ENCODE measurements around the gene LRP10. TPM values are rescaled to one million over a fixed set of nuclear protein-coding genes. Genes with fewer than 3 reads are reported as not detected.
"Not testable (repeated sequence)": the region's sequence is repeated elsewhere in the genome, so short reads cannot be mapped to it uniquely, and the experiment has no call there.

LRP10 gene
- total RNA-seq, 1 donor: 47.9 TPM

DNA sequence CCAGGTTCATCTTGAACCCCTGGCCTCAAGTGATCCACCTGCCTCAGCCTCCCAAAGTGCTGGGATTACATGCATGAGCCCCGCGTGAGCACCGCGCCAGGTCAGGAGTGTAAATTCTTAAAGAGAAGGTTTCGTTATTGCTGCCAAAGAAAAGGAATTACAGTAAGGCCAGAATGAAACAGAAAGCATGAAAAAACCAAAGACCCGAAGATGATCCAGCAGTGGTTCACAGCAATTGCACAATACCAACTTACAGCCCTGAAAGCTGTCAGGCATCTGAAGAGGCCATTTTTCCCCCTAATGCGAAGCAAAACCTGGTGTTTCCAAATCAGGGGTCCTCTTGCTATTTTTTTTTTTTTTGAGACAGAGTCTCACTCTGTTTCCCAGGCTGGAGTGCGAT, 37.1 kb downstream of the LRP10 start:
- DNase-seq (ENCODE audit: low read depth in 2 of 3, low spot score in 2 of 3): no peak

DNA sequence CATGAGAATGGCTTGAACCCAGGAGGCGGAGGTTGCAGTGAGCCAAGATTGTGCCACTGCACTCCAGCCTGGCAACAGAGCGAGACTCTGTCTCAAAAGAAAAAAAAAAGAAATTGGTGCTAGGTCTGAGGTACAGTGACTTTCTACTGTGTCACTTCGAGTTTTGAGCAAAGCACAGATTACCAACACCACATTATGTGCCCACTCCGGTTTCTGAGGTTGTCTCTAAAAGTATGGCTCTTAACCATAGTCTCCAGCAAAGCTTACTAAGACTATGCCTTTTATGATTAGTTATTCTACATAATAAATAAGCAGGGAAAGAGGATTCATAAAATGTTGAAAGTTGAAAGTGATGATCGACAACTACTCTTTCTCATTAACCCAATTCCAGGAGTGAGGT, 39.4 kb downstream of the LRP10 start:
- no peak for DNase-seq (ENCODE audit: low read depth in 2 of 3, low spot score in 2 of 3)

DNA sequence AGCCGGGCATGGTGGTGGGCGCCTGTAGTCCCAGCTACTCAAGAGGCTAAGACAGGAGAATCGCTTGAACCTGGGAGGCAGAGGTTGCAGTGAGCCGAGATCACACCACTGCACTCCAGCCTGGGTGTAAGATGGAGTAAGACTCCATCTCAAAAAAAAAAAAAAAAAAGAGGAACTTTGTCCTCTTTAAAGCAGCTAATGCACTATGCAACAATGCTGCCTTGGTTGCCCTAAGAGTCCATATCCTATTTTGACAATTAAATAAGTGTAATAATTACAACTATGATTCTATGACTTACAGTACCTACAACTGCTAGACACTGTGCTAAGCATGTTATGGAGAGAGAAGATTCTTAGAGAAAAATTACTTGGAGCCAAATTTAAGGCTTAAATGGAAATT, 43.3 kb downstream of the LRP10 start:
- DNase-seq (ENCODE audit: low read depth in 2 of 3, low spot score in 2 of 3): not testable (repeated sequence)

DNA sequence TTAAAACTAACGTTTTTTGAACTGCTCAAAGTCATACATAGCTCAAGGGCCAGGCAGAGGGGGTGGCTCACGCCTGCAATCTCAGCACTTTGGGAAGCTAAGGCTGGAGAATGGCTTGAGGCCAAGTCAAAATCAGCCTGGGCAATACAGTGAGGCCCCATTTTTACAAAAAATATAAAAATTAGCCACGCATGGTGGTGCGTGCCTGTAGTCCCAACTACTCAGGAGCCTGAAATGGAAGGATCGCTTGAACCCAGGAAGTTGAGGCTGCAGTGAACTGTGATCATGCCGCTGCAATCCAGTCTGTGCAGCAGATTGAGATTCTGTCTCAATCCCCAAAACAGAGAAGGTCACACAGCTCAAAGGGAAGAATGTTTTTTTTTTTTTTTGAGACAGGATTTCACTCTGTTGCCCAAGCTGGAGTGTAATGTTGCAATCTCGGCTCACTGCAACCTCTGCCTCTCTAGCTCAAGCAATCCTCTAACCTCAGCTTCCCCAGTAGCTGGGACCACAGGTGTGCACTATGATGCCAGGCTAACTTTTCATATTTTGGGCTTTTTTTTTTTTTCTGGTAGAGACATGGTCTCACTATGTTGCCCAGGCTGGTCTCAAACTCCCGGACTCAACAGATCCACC, 44.5 kb downstream of the LRP10 start:
- no peak for DNase-seq (ENCODE audit: low read depth in 2 of 3, low spot score in 2 of 3)

DNA sequence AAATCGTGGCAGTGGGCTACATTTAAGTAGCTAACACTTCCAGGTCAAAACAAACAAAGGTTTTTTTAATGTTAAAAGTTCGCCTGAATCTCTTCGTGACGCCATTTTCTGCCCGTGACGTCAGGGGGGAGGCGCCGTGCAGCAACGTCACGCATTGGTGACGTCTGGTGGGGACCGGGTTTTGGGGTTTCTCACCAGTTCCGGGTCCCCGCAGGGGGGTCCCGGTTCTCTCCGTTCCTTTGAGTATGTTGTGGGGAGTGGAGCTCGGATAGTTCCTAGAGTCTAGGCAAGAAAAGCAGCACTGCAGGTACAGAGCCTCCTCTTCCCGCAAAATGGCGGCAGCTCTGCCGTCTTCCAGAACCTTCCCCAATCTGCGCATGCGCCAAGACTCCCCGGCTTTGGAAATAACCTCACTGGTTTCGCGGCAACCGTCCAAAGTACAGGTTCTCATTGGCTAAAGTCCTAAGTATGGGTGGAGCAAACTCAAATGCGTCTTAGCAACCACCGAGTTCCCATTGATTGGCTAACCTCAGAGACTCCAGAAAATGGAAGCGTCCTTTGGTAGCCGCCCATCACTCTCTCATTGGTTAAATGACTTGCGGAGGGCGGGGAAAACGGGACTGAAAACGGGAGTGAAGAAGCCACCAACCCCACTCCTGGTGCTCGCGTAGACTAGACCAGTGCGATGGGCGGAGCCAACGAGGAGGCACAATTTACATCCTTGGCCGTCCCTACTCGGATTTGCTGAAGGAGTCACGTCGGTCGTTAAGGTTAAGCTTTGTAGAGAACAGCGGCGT, 47.5 kb downstream of the LRP10 start, which contains the start of gene RBM23:
Gene RBM23 (minus strand): TSS at position 346 of the 797 bp plus-strand sequence.
- peak; percentile 100 for DNase-seq (ENCODE audit: low read depth in 2 of 3, low spot score in 2 of 3)

DNA sequence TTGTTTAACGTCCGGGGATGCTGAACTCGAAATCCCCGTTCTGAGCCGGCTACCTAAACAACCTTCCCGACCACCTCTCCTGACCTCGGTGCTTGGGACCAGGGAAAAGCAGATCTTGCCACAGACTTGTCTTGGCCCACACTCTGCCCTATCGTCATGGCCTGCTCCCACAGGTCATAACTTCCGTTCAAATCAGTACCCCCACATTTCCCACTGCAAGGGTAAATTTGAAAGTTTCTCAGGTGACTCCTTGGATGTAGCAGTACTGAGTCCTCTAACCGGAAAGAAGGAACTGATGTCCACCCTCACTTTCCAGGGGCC, 48.0 kb downstream of the LRP10 start:
- no peak for DNase-seq (ENCODE audit: low read depth in 2 of 3, low spot score in 2 of 3)

DNA sequence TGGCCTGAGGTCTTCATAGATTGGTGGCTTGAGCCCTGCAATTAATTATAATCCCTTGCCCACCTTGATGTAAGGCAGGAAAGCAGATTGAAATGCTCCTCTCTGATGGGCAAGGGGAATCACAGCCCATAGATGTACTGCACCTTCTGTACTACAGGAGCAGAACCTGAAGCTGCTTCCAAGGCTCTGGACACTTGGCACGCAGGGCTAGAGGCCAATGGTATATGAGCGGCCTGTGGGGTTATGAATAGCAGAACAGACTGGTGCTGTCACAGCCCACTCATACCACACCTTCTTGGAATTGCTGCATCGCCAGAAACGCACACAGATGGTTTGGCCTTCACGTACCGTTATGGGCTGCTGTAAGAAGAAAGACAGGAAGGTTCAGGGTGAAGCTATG, 49.2 kb downstream of the LRP10 start:
- DNase-seq (ENCODE audit: low read depth in 2 of 3, low spot score in 2 of 3): no peak

DNA sequence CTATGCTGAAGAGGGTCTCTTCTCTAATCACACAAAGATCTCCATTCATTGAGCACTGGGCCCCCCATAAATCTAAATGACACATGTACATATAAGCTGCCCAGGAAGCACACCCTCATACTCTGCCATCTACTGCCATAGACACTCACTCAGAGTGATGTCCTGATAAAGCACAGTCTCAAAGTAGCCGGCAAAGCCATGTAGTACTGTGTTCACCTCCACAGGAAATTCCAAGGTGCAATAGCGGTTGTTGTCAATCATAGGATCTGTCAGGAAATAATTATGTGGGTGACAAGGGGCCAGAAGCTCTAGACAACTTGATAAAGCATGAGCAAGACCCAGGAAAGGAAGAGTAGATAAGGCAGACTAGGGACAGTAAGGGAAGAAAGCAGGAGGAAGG, 50.8 kb downstream of the LRP10 start:
- no peak for DNase-seq (ENCODE audit: low read depth in 2 of 3, low spot score in 2 of 3)

DNA sequence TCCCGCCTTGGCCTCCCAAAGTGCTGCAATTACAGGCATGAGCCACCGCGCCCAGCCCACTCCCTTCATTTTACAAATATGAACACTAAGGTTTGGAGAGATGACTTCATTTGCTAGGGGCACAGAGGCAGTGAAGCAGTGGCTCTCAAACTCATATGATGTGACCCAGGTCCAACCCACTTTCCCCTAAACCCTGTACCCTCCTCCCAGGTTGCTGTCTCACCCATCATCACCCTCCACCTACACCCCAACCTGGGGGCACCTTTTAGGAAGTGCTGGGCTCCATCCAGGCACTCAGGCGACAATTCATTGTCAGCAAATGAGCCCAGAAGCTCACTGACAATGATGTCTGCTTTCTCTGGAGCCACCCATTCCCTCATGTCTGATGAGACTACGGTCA, 52.2 kb downstream of the LRP10 start:
- DNase-seq (ENCODE audit: low read depth in 2 of 3, low spot score in 2 of 3): no peak

DNA sequence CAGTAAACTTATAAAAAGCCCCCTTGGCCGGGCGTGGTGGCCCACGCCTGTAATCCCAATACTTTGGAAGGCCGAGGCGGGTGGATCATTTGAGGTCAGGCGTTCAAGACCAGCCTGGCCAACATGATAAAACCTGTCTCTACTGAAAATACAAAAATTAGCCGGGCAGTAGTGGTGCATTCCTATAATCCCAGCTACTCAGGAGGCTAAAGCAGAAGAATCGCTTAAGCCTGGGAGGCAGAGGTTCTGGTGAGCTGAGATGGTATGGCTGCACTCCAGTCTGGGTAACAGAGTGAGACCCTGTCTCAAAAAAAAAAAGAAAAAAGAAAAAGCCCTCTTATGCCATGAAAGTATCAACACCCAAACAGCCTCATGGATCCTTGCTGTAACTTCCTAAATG, 54.0 kb downstream of the LRP10 start:
- DNase-seq (ENCODE audit: low read depth in 2 of 3, low spot score in 2 of 3): no peak

DNA sequence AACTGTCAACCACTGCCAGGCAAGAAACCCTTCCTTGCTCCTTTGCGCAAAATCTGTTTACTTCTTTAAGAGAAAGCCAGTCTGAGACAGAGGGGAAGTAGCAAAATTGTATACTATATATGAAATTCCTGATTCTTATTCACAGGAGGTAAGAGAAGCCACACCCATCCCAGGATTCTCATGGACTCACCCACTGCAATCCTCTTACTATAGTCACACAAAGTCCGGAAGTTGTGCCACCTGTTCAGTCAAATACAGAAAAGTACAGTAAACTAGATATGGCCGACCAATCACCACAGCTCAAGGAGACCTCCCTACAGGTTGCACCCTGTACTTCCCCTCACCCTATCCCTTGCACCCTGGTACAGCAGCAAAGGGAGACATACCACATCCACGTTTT, 54.8 kb downstream of the LRP10 start:
- no peak for DNase-seq (ENCODE audit: low read depth in 2 of 3, low spot score in 2 of 3)

DNA sequence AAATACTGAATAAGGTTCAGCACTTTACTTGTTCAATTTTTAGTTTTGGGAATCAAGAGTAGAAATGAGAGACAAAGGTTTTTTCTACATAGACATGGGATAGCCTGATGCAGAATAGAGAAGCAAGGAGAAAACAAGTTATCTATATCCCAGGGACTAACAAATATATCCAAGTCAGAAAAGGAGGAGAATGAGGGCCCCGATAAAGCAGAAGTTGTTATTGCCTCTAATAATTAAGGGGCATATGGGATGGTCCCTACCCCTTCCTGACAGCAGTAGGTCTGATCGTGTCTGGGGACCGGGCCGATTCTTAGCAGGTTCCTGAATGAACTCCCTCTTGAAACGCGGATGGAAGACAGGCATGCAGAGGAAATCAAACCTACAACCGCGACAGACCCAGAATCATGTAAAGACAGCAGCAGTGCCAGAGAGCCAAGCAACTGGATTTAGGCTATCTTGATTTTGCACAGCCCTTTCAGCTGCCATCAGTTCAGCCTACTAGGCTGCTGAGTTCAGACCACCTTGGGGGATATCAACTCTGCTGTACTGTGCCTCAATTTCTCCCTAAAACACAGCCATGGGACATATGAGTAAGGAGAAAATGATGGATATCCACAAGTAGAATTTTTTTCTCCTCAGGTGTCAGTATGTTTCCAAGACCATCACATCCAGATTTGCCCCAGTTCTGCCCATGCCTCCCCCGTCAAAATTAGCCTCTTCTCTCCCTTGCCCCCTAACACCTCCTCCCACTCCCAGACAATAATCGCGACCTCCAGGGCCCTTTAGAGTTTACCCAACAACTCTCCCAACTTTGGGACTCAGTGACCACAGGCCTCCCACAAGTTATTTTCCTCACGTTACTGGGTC, 56.9 kb downstream of the LRP10 start:
- DNase-seq (ENCODE audit: low read depth in 2 of 3, low spot score in 2 of 3): no peak

DNA sequence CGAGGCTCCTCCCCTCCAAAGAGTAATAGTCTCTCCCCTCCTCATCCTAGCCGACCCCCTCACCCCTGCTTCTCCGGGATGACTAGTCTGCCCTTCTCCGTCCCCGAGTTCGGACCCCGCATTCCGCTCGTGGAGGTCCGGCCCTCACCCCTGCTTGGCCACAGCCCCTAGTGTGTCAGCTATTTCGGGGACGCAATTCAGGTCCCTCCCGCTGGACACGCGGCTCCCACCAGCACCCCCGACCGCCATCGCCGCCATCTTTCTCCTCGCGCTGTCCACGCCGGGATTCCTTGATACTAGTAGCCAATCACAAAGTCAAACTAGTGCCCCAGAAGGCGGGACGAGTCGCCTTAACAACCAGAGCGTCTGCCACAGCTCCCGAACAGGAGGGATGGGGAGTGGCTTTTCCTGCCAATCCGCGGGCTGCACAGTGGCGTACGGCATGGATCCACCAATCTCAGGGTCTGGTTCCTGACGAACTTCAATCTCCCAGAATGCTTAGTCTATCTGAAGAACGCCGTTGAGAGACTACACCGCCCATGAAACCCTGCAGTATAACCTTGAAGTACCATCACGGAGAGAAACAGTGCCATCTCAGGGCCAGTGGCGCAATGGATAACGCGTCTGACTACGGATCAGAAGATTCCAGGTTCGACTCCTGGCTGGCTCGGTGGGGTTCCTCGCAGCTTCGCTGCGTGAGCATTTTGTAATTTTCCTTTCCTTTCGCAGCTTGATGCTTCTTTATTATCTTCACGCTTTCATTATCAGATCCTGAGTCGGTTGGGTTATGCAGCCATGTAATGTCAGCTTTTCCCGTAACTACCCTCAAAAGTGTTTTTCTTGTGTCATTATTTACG, 57.8 kb downstream of the LRP10 start, which contains the start of gene PRMT5:
Gene PRMT5 (minus strand): TSS at position 273 of the 857 bp plus-strand sequence. CDS start 15 bp downstream, at position 258.
- peak; percentile 99 to 100 (median 99) for DNase-seq (ENCODE audit: low read depth in 2 of 3, low spot score in 2 of 3)

DNA sequence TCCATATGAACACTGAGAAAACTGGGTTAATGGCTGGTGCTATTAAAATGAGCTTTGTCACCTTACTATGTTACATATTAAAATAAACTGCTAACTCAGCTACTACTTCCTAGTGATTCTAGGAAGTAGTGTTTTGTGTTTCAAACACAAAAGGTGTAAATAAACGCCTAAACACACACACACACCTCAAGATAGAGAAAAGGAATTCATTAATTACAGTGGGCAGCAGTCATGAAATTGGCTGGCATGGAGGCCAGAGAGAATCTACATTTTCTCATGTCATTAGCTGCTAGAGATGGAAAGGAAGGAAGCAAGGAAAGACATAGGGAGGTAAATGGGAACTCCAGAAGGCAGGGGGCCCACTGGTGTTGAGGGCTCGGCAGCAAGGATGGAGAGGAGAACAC, 58.4 kb downstream of the LRP10 start:
- no peak for DNase-seq (ENCODE audit: low read depth in 2 of 3, low spot score in 2 of 3)

Small RNA genes lying within 50 kb of the gene (small RNA-seq; reads per million reads assigned to genes)
- not detected for gene RF00019

Other genes with a start within 250 kb of the LRP10 start
- gene OR6J1, start 227.4 kb upstream of the LRP10 start, total RNA-seq: under 0.01 TPM
- gene OXA1L, start 105.1 kb upstream of the LRP10 start, total RNA-seq: 138 TPM
- gene SLC7A7, start 56.3 kb upstream of the LRP10 start, total RNA-seq: 1.9 TPM
- 16.2 TPM for gene MRPL52, start 41.9 kb upstream of the LRP10 start, total RNA-seq
- 1.6 TPM for gene MMP14, start 35.2 kb upstream of the LRP10 start, total RNA-seq
- gene REM2, start 11.5 kb downstream of the LRP10 start, total RNA-seq: under 0.01 TPM
- 84.6 TPM for gene RBM23, start 47.4 kb downstream of the LRP10 start, total RNA-seq
- gene PRMT5, start 57.6 kb downstream of the LRP10 start, total RNA-seq: 75.9 TPM
- gene HAUS4, start 85.3 kb downstream of the LRP10 start, total RNA-seq: 73.8 TPM
- 1.9 TPM for gene AJUBA, start 110.8 kb downstream of the LRP10 start, total RNA-seq
- 29.9 TPM for gene C14orf93, start 138.4 kb downstream of the LRP10 start, total RNA-seq
- 100 TPM for gene PSMB5, start 163.2 kb downstream of the LRP10 start, total RNA-seq
- gene PSMB11, start 170.5 kb downstream of the LRP10 start, total RNA-seq: not detected
- gene CDH24, start 185.8 kb downstream of the LRP10 start, total RNA-seq: 1.6 TPM
- gene ACIN1, start 223.4 kb downstream of the LRP10 start, total RNA-seq: 77.3 TPM
- gene C14orf119, start 223.8 kb downstream of the LRP10 start, total RNA-seq: 35.0 TPM
- not detected for gene CIROP, start 233.2 kb downstream of the LRP10 start, total RNA-seq
- 0.81 TPM for gene CEBPE, start 247.5 kb downstream of the LRP10 start, total RNA-seq

All from hematopoietic multipotent progenitor cell (in vitro differentiated cells).